Natural killer cell (primary cell): ENCODE data around the gene L3MBTL4. TPM values are rescaled to one million over a fixed set of nuclear protein-coding genes. Genes with fewer than 3 reads are reported as not detected.

ENCODE experiments used
- ATAC-seq, 3 donors: fragments of 150-1000 bp in 2 of 3; fragments of 200-7000 bp in 1 of 3; cut with Tn5 transposase; 1 replicate in 1 of 3; 2 replicates in 2 of 3; pipeline ENCODE4 v1.10.0; 2021; ENCODE audit warnings: mild to moderate bottlenecking in 2 of 3, moderate library complexity in 2 of 3
- DNase-seq, 2 donors: peaks; one replicate each; pipeline versions ENCODE4 v3.0.0 to v3.0.0-alpha.2; 2013 to 2021; ENCODE audit warnings: mixed read lengths in 1 of 2
- H3K27ac ChIP-seq: one replicate; pipeline ENCODE4 v1.5.1; 2013; ENCODE audit warnings: mild to moderate bottlenecking, low read length
- H3K27me3 ChIP-seq: one replicate; pipeline ENCODE4 v1.6.1; 2013; ENCODE audit warnings: low read length; ENCODE audit not compliant: control insufficient read depth, insufficient read depth
- H3K36me3 ChIP-seq: one replicate; pipeline ENCODE4 v1.6.1; 2013; ENCODE audit warnings: low read length; ENCODE audit not compliant: control insufficient read depth, insufficient read depth
- H3K4me1 ChIP-seq: one replicate; pipeline ENCODE4 v1.6.1; 2013; ENCODE audit warnings: low read length; ENCODE audit not compliant: control insufficient read depth, insufficient read depth
- H3K4me3 ChIP-seq: one replicate; pipeline ENCODE4 v1.5.1; 2013; ENCODE audit warnings: low read length
- H3K9me3 ChIP-seq: one replicate; pipeline ENCODE4 v1.6.1; 2013; ENCODE audit warnings: low read length; ENCODE audit not compliant: control insufficient read depth, insufficient read depth
- H3K27ac Mint-ChIP-seq, 2 donors: one replicate each; pipeline ENCODE4 v1.8.0; 2022; ENCODE audit warnings: mild to moderate bottlenecking in 2 of 2, mixed read lengths in 2 of 2, moderate library complexity in 1 of 2
- H3K27me3 Mint-ChIP-seq, 2 donors: one replicate each; pipeline ENCODE4 v1.8.0; 2022; ENCODE audit warnings: low read depth in 2 of 2, mixed read lengths in 2 of 2
- H3K36me3 Mint-ChIP-seq: one replicate; pipeline ENCODE4 v1.8.0; 2022; ENCODE audit warnings: mixed read lengths
- H3K4me1 Mint-ChIP-seq, 2 donors: one replicate each; pipeline ENCODE4 v1.8.0; 2022; ENCODE audit warnings: mixed read lengths in 2 of 2
- H3K4me3 Mint-ChIP-seq: one replicate; pipeline ENCODE4 v1.8.0; 2022; ENCODE audit warnings: mild to moderate bottlenecking, moderate library complexity, mixed read lengths
- H3K9me3 Mint-ChIP-seq, 2 donors: one replicate each; pipeline ENCODE4 v1.8.0; 2022; ENCODE audit warnings: mixed read lengths in 2 of 2
- CTCF ChIP-seq: fragments of 200-600 bp; IDR thresholded peaks from one replicate; pipeline ENCODE4 v1.8.0; 2022; ENCODE audit warnings: antibody characterized with exemption
- WGBS: methylation state at CpG from one replicate; pipeline ENCODE4 v1.1.7; 2013; ENCODE audit warnings: missing lambda C conversion rate; ENCODE audit not compliant: insufficient coverage; 5-methylcytosine and 5-hydroxymethylcytosine counted together
- intact Hi-C: fragments of 100-400 bp; cut with micrococcal nuclease; formaldehyde crosslinking; loops from one replicate; pipeline ENCODE4 v1.14.2; 2022
- total RNA-seq, 4 donors: library from RNA; stranded (reverse); fragments of 120-200 nt in 1 of 4; gene quantifications; one replicate each; pipeline versions ENCODE4 v1.2.3 to v1.2.4, GENCODE V29; 2013 to 2022

The L3MBTL4 gene
- total RNA-seq, 3 donors from 2014 or later (not counting 1 experiment from before 2014, with no cell fraction given) = 27.9 to 34.2 (median 30.0) TPM

GRCh38 chr18:6284300-6284699 is 130.4 kb downstream of the L3MBTL4 start:
- intact Hi-C loops = no loop called here
- H3K9me3 Mint-ChIP-seq = no peaks in the 10 kb centered on the region
- H3K27ac ChIP-seq = no peak overlapping the region
- ATAC-seq = peak in 1 of 3 donors; percentile 5
- no peaks in the 10 kb centered on the region for H3K27me3 ChIP-seq
- no peaks in the 10 kb centered on the region for H3K27me3 Mint-ChIP-seq
- no peaks in the 10 kb centered on the region for H3K36me3 Mint-ChIP-seq
- H3K4me1 ChIP-seq = no peaks in the 10 kb centered on the region
- no peak overlapping the region for H3K4me3 ChIP-seq
- no peaks in the 10 kb centered on the region for H3K9me3 ChIP-seq
- TF ChIP-seq CTCF = no peak
- H3K36me3 ChIP-seq = no peaks in the 10 kb centered on the region
- 94% methylated on average over 24 of the region's 24 CpGs for WGBS
- H3K4me1 Mint-ChIP-seq = peaks cover under 1 to 4% of the 10 kb centered on the region in 2 donors
- H3K4me3 Mint-ChIP-seq = no peak overlapping the region
- H3K27ac Mint-ChIP-seq = no peak overlapping the region
- no peak for DNase-seq

GRCh38 chr18:6281874-6282273 is 132.8 kb downstream of the L3MBTL4 start:
- Histone ChIP-seq H3K27me3 (no peaks in the 10 kb centered on the region), H3K4me1 (no peaks in the 10 kb centered on the region), H3K9me3 (no peaks in the 10 kb centered on the region), H3K27ac (no peak overlapping the region), H3K4me3 (no peak overlapping the region), H3K36me3 (no peaks in the 10 kb centered on the region)
- H3K27ac Mint-ChIP-seq = no peak overlapping the region
- no peaks in the 10 kb centered on the region for H3K36me3 Mint-ChIP-seq
- no peaks in the 10 kb centered on the region for H3K9me3 Mint-ChIP-seq
- DNase-seq (no peak), ATAC-seq (no peak)
- peaks cover 0 to 4% of the 10 kb centered on the region in 2 donors for H3K4me1 Mint-ChIP-seq
- no peak overlapping the region for H3K4me3 Mint-ChIP-seq
- WGBS = 78% methylated on average over 4 of the region's 4 CpGs
- intact Hi-C loops = no loop called here
- TF ChIP-seq CTCF = no peak
- H3K27me3 Mint-ChIP-seq = no peaks in the 10 kb centered on the region

GRCh38 chr18:6280211-6280743 is 134.4 kb downstream of the L3MBTL4 start:
- H3K27me3 ChIP-seq = no peaks in the 10 kb centered on the region
- H3K9me3 ChIP-seq = no peaks in the 10 kb centered on the region
- WGBS = 80% methylated on average over 1 of the region's 2 CpGs
- no peaks in the 10 kb centered on the region for H3K4me1 ChIP-seq
- no peaks in the 10 kb centered on the region for H3K36me3 Mint-ChIP-seq
- no peaks in the 10 kb centered on the region for H3K36me3 ChIP-seq
- H3K4me3 ChIP-seq = no peak overlapping the region
- no peak for TF ChIP-seq CTCF
- H3K9me3 Mint-ChIP-seq = no peaks in the 10 kb centered on the region
- ATAC-seq (no peak), DNase-seq (no peak)
- no peak overlapping the region for H3K27ac ChIP-seq
- peaks cover 0 to 4% of the 10 kb centered on the region in 2 donors for H3K4me1 Mint-ChIP-seq
- no peak overlapping the region for H3K27ac Mint-ChIP-seq
- H3K4me3 Mint-ChIP-seq = no peak overlapping the region
- no peaks in the 10 kb centered on the region for H3K27me3 Mint-ChIP-seq
- intact Hi-C loops = no loop called here

GRCh38 chr18:6279308-6279707 is 135.4 kb downstream of the L3MBTL4 start:
- Histone ChIP-seq H3K36me3 (no peaks in the 10 kb centered on the region), H3K4me3 (no peak overlapping the region), H3K27me3 (no peaks in the 10 kb centered on the region), H3K27ac (no peak overlapping the region), H3K9me3 (no peaks in the 10 kb centered on the region), H3K4me1 (no peaks in the 10 kb centered on the region)
- Mint-ChIP-seq H3K4me3 (no peak overlapping the region), H3K27me3 (no peaks in the 10 kb centered on the region), H3K27ac (no peak overlapping the region), H3K36me3 (peaks cover 7% of the 10 kb centered on the region), H3K9me3 (no peaks in the 10 kb centered on the region), H3K4me1 (peaks cover 4 to 6% of the 10 kb centered on the region in 2 donors)
- ATAC-seq (no peak), DNase-seq (no peak)
- 81% methylated on average over 1 of the region's 1 CpG for WGBS
- intact Hi-C loops = no loop called here
- TF ChIP-seq CTCF = no peak
